GM19023 (cell line): ENCODE measurements around the gene ILK.

Experiments
- ATAC-seq: cut with Tn5 transposase; IDR thresholded peaks from one replicate; pipeline ENCODE4 v1.9.1; 2021; ENCODE audit warnings: mild to moderate bottlenecking, moderate library complexity; ENCODE audit not compliant: unreplicated experiment

ILK gene

GRCh38 chr11:6603287-6604080, at the start of gene ILK, which contains the start of gene RRP8:
ILK (plus strand) TSS chr11:6603774; CDS start chr11:6604272, 498 bp downstream.
RRP8 (minus strand) TSS chr11:6603616; CDS start chr11:6603502, 114 bp downstream.
- peak; percentile 80 for ATAC-seq

- no peak for ATAC-seq
Measured at GRCh38 chr11:6554828-6555706, 48.5 kb upstream of the ILK start.

DNA sequence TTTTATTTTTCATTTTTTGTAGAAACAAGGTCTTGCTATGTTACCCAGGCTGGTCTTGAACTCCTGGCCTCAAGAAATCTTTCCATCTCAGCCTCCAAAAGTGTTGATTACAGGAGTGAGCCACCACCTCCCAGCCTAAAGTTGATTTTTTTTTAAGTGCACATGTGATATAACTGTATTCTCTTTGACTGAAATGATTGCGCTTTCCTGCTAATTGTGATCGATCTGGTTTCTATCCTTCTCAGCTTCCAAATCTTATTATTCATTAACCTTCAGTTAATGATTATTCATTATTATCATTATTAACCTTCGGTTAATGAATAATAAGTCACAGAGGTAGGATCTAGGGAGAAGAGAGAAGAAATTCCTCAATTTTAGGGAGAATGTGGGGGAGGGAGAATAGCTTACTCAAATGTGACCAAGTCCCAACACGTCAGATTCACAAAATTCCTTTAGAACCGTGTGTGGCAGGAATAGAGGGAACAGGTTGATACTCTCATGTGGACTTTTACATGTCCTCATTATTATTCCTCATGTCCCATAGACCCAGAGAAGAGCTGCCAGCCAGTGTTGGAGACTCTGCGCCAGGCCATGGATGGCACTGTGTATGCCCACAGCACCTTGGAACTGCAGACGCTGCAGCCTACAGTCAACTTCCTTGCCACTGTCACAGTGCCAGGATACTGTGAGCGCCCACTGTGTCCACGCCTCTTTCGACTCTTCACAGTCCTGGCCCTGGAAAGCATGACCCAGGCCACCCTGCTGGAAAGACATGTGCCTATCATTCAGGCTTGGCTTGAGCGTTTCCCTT, 47.2 kb upstream of the ILK start:
- ATAC-seq, result no peak

DNA sequence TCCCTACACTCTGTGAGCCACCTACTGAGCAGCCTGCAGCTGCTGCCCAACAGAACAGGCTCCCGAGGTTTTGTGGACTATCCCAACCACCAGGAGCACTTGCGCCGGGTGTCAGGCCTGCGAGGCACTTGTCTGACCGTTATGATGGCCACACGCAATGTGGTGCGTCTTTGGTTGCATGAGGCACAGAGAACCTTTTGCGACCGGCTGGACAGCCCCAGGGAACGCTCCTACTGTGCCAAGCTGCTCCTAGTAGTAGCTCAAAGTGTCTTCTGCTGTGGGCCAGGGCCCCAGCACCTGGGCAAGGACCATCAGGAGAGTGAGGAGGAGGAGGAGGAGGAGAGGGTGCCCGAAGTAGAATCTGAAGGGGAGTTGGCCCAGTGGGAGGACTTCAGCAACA, 46.5 kb upstream of the ILK start:
- ATAC-seq, result no peak

- ATAC-seq, result no peak
Measured at GRCh38 chr11:6557761-6558674, 45.6 kb upstream of the ILK start.

- ATAC-seq, result no peak
Measured at GRCh38 chr11:6559369-6559768, 44.2 kb upstream of the ILK start.

DNA sequence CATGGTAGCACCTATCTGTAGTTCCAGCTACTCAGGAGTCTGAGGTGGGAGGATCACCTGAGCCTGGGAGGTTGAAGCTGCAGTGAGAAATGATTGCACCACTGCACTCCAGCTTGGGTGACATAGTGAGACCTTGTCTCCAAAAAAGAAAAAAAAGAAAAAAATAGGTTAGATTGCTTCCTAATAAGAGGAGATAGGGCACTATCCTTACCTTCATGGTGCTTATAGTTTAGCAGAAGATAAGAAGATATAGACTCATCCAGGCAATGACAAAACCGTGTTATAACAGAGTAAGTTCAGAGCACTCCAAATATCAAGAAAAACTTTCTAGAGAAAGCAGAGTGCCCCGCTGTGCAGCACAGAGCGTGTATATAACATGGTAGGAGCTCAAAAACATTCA, 42.3 kb upstream of the ILK start:
- ATAC-seq, result no peak

- no peak for ATAC-seq
Measured at GRCh38 chr11:6563121-6563619, 40.4 kb upstream of the ILK start.

DNA sequence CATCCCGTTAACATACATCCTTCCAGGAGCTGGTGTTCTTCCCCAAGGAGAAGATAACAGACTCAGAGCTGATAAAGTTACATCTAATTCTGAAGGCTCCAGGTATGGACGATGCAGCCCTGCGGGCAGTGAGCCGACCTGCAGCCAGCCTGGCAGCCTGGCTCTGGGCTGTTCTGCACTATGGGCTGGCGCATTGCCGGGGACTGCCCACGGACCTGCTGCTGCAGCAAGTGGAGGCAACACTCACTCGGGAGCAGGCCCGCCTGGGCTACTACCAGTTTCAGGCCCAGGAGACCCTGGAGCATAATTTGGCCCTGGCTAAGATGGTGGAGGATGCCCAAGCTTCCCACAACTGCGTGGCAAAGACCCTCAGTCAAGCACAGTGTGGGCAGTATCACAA, 39.9 kb upstream of the ILK start:
- ATAC-seq, result no peak

DNA sequence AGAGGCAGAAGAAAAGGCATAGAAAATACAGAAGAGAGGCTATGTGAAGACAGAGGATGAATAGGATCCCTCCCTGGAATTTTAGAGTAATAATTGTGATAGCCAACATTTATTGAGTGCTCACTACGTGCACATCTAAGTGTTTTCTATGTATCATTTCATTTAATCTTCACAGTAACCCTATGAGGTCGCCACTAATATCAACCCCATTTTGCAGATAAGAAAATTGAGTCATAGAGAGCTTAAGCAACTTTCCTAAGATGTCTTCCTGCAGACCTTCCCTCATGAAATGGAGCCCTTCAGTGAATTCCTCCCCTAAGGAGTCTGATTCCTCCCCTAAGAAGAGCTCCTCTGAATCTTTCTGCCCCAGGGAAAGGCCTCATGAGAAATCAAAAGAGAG, 38.2 kb upstream of the ILK start:
- ATAC-seq, result no peak

- no peak for ATAC-seq
Measured at GRCh38 chr11:6565988-6566703, 37.4 kb upstream of the ILK start.

DNA sequence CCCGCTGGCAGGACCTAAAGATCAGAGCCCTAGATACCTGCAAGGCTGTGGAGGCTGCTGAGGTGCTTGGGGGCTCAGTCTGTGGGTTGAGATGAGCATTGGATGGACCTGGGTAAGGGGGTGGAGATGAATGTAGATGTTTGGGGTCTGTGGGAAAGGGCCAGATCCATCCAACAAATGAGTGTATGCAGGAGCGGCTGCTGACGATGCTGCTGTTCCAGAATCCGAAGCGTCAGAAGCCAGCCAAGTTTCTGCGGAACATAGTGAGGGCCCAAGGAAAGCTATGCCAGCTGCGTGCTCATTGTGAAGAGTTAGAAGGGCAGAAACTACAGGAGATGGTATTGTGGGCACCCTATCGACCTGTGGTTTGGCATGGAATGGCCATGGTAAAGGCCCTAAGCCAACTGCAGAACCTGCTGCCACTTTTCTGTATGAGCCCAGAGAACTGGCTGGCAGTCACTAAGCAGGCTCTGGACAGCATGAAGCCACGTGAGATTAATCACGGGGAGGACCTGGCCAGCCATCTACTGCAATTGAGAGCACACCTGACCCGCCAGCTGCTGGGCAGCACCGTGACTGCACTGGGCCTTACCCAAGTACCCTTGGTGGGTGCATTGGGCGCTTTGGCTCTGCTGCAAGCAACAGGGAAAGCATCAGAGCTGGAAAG, 36.7 kb upstream of the ILK start:
- no peak for ATAC-seq

GRCh38 chr11:6567371-6567745, 36.2 kb upstream of the ILK start:
- no peak for ATAC-seq

GRCh38 chr11:6568191-6568918, 35.2 kb upstream of the ILK start:
- ATAC-seq, result no peak

- no peak for ATAC-seq
Measured at GRCh38 chr11:6569706-6570105, 33.9 kb upstream of the ILK start.

DNA sequence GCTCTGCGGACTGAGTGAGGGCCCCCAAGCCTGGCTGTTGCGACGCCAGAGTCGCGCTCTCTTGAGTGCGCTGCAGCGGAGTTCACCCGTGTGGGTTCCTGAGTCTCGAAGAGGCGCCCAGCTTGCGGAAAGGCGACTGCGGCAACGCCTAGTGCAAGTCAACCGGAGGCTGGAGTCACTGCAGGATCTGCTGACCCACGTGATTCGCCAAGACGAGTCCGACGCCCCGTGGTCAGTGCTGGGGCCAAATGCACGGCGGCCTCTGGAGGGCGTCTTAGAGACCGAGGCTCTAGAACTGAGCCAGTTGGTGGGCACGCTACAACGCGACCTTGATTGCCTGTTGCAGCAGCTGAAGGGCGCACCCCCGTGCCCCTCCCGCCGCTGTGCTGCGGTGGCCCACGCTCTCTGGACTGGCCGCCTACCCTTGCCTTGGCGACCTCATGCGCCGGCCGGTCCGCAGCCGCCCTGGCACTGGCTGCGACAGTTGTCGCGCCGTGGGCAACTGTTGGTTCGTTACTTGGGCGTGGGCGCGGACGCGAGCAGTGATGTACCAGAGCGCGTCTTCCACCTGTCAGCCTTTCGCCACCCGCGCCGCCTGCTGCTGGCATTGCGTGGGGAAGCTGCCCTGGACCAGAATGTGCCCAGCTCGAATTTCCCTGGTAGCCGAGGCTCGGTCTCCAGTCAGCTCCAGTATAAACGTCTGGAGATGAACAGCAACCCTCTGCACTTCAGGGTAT, 32.7 kb upstream of the ILK start:
- ATAC-seq, result no peak

- ATAC-seq, result no peak
Measured at GRCh38 chr11:6571434-6572008, 32.1 kb upstream of the ILK start.
